Stimulated activated naive CD8-positive, alpha-beta T cell treated with anti-CD3 and anti-CD28 coated beads, Interleukin-15, Interleukin-2, amounts not matched to agents 100 ng/mL and 50 ng/mL, for 24 hours (primary cell): ENCODE results near the gene ZNF770.

Source experiments
- H3K27ac Mint-ChIP-seq: one replicate; pipeline ENCODE4 v1.8.0; 2021; ENCODE audit warnings: mild to moderate bottlenecking, mixed read lengths
- H3K27me3 Mint-ChIP-seq: one replicate; pipeline ENCODE4 v1.8.0; 2021; ENCODE audit warnings: mixed read lengths
- H3K36me3 Mint-ChIP-seq: one replicate; pipeline ENCODE4 v1.8.0; 2021; ENCODE audit warnings: low read depth, mixed read lengths
- H3K4me1 Mint-ChIP-seq: one replicate; pipeline ENCODE4 v1.8.0; 2021; ENCODE audit warnings: low read depth, mixed read lengths
- H3K4me3 Mint-ChIP-seq: one replicate; pipeline ENCODE4 v1.8.0; 2021; ENCODE audit warnings: mild to moderate bottlenecking, mixed read lengths
- H3K9me3 Mint-ChIP-seq: one replicate; pipeline ENCODE4 v1.8.0; 2021; ENCODE audit warnings: mixed read lengths

Gene ZNF770

GRCh38 chr15:34988027-34988902 lies at the start of gene ZNF770:
Gene ZNF770, minus strand, starts transcription at chr15:34988287. Its CDS starts 4,853 bp downstream, at chr15:34983434.
- no peaks in the 10 kb centered on the region for H3K9me3 Mint-ChIP-seq
- H3K27me3 Mint-ChIP-seq = no peaks in the 10 kb centered on the region
- peaks cover 41% of the 10 kb centered on the region for H3K4me1 Mint-ChIP-seq
- H3K36me3 Mint-ChIP-seq = peaks cover 35% of the 10 kb centered on the region
- H3K4me3 Mint-ChIP-seq = peak within 1 kb of the TSS; percentile 97
- peak within 1 kb of the TSS; percentile 98 for H3K27ac Mint-ChIP-seq

GRCh38 chr15:35028235-35028984 lies 40.3 kb upstream of the ZNF770 start:
- H3K9me3 Mint-ChIP-seq = no peaks in the 10 kb centered on the region
- no peaks in the 10 kb centered on the region for H3K4me1 Mint-ChIP-seq
- H3K36me3 Mint-ChIP-seq = no peaks in the 10 kb centered on the region
- no peak overlapping the region for H3K27ac Mint-ChIP-seq
- no peak overlapping the region for H3K4me3 Mint-ChIP-seq
- H3K27me3 Mint-ChIP-seq = peaks cover 13% of the 10 kb centered on the region

- no peaks in the 10 kb centered on the region for H3K4me1 Mint-ChIP-seq
- H3K27me3 Mint-ChIP-seq = peaks cover 3% of the 10 kb centered on the region
- H3K27ac Mint-ChIP-seq = no peak overlapping the region
- H3K9me3 Mint-ChIP-seq = no peaks in the 10 kb centered on the region
- no peak overlapping the region for H3K4me3 Mint-ChIP-seq
- no peaks in the 10 kb centered on the region for H3K36me3 Mint-ChIP-seq
Measured at GRCh38 chr15:35023804-35024203, 35.7 kb upstream of the ZNF770 start.

GRCh38 chr15:35020974-35021373 lies 32.9 kb upstream of the ZNF770 start:
- no peaks in the 10 kb centered on the region for H3K4me1 Mint-ChIP-seq
- no peak overlapping the region for H3K4me3 Mint-ChIP-seq
- no peak overlapping the region for H3K27ac Mint-ChIP-seq
- H3K36me3 Mint-ChIP-seq = no peaks in the 10 kb centered on the region
- peaks cover 6% of the 10 kb centered on the region for H3K27me3 Mint-ChIP-seq
- no peaks in the 10 kb centered on the region for H3K9me3 Mint-ChIP-seq

- H3K27me3 Mint-ChIP-seq = peaks cover 6% of the 10 kb centered on the region
- no peak overlapping the region for H3K4me3 Mint-ChIP-seq
- H3K9me3 Mint-ChIP-seq = no peaks in the 10 kb centered on the region
- no peaks in the 10 kb centered on the region for H3K36me3 Mint-ChIP-seq
- H3K27ac Mint-ChIP-seq = no peak overlapping the region
- no peaks in the 10 kb centered on the region for H3K4me1 Mint-ChIP-seq
Measured at GRCh38 chr15:35019404-35020327, 31.6 kb upstream of the ZNF770 start.

- Mint-ChIP-seq H3K9me3 (no peaks in the 10 kb centered on the region), H3K4me1 (no peaks in the 10 kb centered on the region), H3K36me3 (no peaks in the 10 kb centered on the region), H3K27ac (no peak overlapping the region), H3K4me3 (no peak overlapping the region), H3K27me3 (peaks cover 3% of the 10 kb centered on the region)
Measured at GRCh38 chr15:35014241-35014640, 26.2 kb upstream of the ZNF770 start.

- peaks cover 3% of the 10 kb centered on the region for H3K27me3 Mint-ChIP-seq
- no peaks in the 10 kb centered on the region for H3K9me3 Mint-ChIP-seq
- H3K36me3 Mint-ChIP-seq = no peaks in the 10 kb centered on the region
- no peaks in the 10 kb centered on the region for H3K4me1 Mint-ChIP-seq
- H3K27ac Mint-ChIP-seq = no peak overlapping the region
- H3K4me3 Mint-ChIP-seq = no peak overlapping the region
Measured at GRCh38 chr15:35013370-35013769, 25.3 kb upstream of the ZNF770 start.

- Mint-ChIP-seq H3K9me3 (no peaks in the 10 kb centered on the region), H3K27me3 (no peaks in the 10 kb centered on the region)
Measured at GRCh38 chr15:35007397-35007796, 19.3 kb upstream of the ZNF770 start.

GRCh38 chr15:35005933-35006332 lies 17.8 kb upstream of the ZNF770 start:
- no peaks in the 10 kb centered on the region for H3K27me3 Mint-ChIP-seq
- no peak overlapping the region for H3K4me3 Mint-ChIP-seq
- H3K27ac Mint-ChIP-seq = no peak overlapping the region
- H3K4me1 Mint-ChIP-seq = no peaks in the 10 kb centered on the region
- H3K9me3 Mint-ChIP-seq = no peaks in the 10 kb centered on the region
- no peaks in the 10 kb centered on the region for H3K36me3 Mint-ChIP-seq

More at GRCh38 chr15:35007397-35007796, 19.3 kb upstream of the ZNF770 start:
- Mint-ChIP-seq H3K36me3 (no peaks in the 10 kb centered on the region), H3K4me1 (no peaks in the 10 kb centered on the region), H3K4me3 (no peak overlapping the region), H3K27ac (no peak overlapping the region)

GRCh38 chr15:35003928-35004327 lies 15.8 kb upstream of the ZNF770 start:
- no peak overlapping the region for H3K27ac Mint-ChIP-seq
- no peak overlapping the region for H3K4me3 Mint-ChIP-seq
- H3K9me3 Mint-ChIP-seq = no peaks in the 10 kb centered on the region
- H3K36me3 Mint-ChIP-seq = no peaks in the 10 kb centered on the region
- no peaks in the 10 kb centered on the region for H3K27me3 Mint-ChIP-seq
- no peaks in the 10 kb centered on the region for H3K4me1 Mint-ChIP-seq

GRCh38 chr15:35000511-35000910 lies 12.4 kb upstream of the ZNF770 start:
- H3K4me3 Mint-ChIP-seq = no peak overlapping the region
- H3K36me3 Mint-ChIP-seq = no peaks in the 10 kb centered on the region
- no peaks in the 10 kb centered on the region for H3K4me1 Mint-ChIP-seq
- H3K27ac Mint-ChIP-seq = no peak overlapping the region
- H3K27me3 Mint-ChIP-seq = peaks cover 2% of the 10 kb centered on the region
- H3K9me3 Mint-ChIP-seq = no peaks in the 10 kb centered on the region

GRCh38 chr15:34999906-35000305 lies 11.8 kb upstream of the ZNF770 start:
- Mint-ChIP-seq H3K4me1 (peaks cover 2% of the 10 kb centered on the region), H3K27ac (no peak overlapping the region), H3K9me3 (no peaks in the 10 kb centered on the region), H3K27me3 (peaks cover 2% of the 10 kb centered on the region), H3K4me3 (no peak overlapping the region), H3K36me3 (no peaks in the 10 kb centered on the region)

- H3K27me3 Mint-ChIP-seq = peaks cover 2% of the 10 kb centered on the region
- H3K4me3 Mint-ChIP-seq = no peak overlapping the region
- H3K9me3 Mint-ChIP-seq = no peaks in the 10 kb centered on the region
- H3K36me3 Mint-ChIP-seq = no peaks in the 10 kb centered on the region
- peaks cover 19% of the 10 kb centered on the region for H3K4me1 Mint-ChIP-seq
- no peak overlapping the region for H3K27ac Mint-ChIP-seq
Measured at GRCh38 chr15:34994925-34995324, 6.8 kb upstream of the ZNF770 start.

GRCh38 chr15:34993877-34994276 lies 5.8 kb upstream of the ZNF770 start:
- Mint-ChIP-seq H3K36me3 (no peaks in the 10 kb centered on the region), H3K27ac (peak overlapping the region; percentile 79), H3K9me3 (no peaks in the 10 kb centered on the region), H3K27me3 (peaks cover 2% of the 10 kb centered on the region), H3K4me1 (peaks cover 22% of the 10 kb centered on the region), H3K4me3 (peak overlapping the region; percentile 48)
